Renal pelvis (tissue), 4 donors: ENCODE measurements around the gene LUC7L2. TPM values are rescaled to one million over a fixed set of nuclear protein-coding genes. Genes with fewer than 3 reads are reported as not detected.
"Not testable (repeated sequence)": the region's sequence is repeated elsewhere in the genome, so short reads cannot be mapped to it uniquely, and the experiment has no call there.

Experiments used
- DNase-seq: peaks from one replicate; pipeline ENCODE4 v3.0.0-alpha.2; 2013
- polyA plus RNA-seq, 3 donors: library from polyadenylated mRNA; unstranded; fragments of 120-200 nt; gene quantifications; one replicate each; pipeline ENCODE4 v1.2.1, GENCODE V29; 2013; ENCODE audit not compliant: insufficient read length in 3 of 3

The LUC7L2 gene
- polyA plus RNA-seq, 3 donors = 107 to 171 (median 167) TPM

DNA sequence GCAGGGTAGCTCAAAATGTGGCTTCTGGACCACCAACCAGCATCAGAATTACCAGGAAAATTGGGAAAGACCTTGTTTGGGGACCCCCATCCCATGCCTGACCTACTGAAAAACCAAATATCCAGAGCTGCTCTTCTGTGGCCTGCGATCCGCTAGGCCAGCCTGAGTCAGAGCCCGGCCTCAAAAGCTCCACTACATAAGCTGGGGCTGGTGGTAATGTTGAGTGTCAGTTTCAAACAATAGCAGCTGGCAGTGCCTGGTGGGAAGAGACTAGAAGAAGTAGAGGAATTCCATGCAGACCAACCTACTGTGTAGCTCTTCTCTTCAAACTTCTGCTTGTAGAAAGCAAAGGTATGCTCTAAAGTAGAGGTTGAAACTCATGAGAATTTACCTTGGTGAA, 71.8 kb downstream of the LUC7L2 start:
- DNase-seq = no peak

DNA sequence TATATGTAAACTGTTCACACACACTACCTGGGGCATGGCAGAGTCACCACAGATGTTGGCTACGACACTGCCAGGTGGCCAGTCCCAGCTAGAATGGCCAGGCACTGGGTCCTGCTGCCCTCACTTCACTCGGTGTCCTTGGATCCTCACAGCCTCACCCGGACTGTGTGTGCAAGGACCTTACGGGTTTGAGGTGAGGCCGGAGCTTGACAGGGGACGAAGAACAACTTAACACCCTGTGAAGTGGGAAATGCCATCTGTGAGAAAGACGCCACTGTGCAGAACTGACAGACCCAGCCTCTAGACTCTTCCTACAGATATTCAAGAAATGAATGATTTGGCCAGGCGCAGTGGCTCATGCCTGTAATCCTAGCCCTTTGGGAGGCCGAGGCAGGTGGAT, 77.1 kb downstream of the LUC7L2 start:
- DNase-seq = no peak

DNA sequence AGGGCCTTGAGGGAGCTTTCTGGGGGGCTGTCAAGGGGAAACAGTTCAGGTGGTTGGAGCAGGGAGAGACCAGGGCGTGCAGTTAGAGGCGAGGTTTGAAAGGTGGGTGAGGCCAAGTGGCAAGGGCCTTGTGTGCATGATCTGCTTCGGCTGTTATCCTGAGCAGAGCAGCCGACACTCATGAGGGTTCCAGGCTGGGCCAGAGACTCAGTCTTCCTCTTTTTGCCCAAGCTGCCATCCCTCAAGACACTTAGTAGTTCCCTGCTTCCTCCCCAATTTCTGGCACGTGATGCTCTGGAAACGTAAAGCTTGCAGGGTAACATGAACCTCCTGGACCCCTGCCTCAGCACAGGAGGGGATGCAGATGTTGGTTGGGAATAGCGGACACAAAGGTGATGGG, 79.7 kb downstream of the LUC7L2 start:
- DNase-seq = no peak

DNA sequence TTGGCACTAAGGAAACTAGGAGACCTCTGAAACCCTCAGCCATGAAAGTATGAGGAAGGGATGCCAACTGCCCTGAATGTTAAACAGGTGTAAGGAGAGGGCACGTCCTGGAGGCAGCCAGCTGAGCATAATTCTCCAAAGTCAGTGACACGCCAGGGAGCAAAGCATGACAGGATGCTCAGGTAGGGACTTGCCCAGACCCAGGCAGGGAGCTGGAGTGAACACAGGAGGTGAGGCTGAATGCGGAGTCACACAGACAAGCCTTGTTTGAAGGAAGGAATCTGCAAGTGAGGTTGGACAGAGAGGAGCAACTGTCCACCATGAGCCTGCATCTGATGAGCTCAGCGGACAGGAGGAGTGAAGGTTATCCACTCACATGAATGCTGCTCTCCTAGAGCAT, 82.3 kb downstream of the LUC7L2 start:
- DNase-seq = no peak

DNA sequence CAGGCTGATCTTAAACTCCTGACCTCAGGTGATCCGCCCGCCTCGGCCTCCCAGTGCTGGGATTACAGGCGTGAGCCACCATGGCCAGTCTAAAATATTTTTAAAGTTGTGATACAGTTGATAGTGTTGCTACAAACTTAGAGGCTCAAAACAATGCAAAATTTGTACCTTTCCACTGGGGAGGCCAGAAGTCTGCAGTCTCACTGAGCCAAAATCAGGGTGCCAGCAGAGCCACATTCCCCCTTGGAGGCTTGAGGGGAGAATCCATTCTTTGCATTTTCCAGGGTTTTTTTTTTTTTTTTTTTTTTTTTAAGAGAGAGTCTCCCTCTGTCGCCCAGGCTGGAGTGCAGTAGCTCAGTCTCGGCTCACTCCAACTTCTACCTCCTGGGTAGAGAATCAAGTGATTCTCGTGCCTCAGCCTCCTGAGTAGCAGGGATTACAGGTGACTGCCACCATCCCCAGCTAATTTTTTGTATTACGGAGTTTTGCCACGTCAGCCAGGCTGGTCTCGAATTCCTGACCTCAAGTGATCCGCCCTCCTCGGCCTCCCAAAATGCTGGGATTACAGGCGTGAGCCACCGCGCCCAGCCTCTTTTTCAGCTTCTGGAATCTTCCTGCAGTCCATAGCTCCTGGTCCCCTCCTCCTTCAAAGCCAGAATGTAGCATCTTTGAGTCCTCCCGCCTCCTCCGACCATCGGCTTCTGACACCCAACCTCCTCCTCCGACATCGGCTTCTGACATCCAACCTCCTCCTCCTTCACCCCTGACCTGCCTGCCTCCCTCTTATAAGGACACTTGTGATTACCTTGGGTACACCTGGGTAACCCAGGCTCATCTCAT, 86.6 kb downstream of the LUC7L2 start:
- DNase-seq = no peak

DNA sequence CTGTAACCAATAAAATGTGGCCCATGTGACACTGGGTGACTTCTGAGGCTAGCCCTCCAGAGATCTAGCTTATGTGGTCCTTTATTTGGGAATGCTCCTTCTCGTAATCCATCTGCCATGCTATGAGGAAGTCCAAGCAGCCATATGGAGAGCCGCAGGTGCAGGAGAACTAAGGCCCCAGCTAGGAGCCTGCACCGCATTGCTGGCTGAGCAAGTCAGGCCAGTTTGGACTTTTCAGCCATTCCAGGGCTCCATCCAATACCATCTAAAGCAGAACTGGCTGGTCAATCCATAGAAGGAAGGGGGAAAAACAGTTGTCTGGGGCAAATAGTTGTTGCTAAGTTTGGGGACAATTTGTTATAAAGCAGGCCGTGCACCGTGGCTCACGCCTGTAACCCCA, 91.2 kb downstream of the LUC7L2 start:
- DNase-seq = no peak

DNA sequence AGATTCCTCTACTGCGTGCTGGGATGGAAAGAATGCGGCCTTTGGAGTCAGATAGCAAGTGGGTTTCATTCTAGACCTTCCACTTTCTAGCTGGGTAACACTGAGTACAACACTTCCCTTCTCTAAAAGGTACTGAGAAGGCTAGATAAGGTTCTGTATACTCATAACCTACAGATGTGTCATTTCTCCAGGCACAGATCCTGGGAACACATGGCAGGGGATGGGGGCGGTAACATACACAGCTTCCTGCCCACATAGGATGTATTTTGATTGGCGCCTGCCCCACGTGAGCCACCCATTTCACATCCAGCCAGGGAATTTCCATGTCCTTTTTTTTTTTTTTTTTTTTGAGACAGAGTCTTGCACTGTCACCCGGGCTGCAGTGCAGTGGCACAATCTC, 91.9 kb downstream of the LUC7L2 start:
- no peak for DNase-seq

DNA sequence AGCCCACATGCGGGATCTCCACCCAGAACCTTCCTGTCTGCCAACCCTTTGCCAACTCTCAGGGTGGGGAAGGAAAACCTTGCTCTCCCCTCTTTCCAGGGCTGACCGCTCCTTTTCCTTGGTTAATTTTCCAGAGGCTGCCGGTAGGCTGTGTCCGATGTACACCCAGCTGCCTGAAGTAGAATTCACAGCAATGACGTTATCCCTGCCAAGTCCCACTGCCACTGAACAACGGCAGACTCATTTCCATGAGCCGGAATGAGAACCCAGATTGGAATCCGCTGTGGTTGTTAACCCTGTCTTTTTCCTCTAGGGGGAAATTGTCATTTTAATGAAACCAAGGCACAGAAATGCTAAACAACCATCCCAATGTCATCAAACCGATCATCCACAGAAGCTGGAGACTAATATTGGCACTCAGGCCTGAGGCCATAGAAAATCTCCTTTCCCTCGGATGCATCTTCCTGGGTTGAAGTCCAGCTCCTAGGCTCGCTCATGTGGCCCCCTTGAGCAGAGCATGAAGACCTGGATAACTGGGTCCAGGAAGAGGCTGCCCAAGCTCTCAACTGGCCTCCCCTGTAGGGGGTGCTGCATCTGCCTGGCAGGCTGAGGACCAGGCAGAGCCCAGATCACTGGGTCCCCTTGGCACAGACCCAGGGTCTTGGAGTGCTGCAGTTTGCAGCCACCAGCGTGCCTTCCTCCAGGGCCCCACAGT, 93.4 kb downstream of the LUC7L2 start:
- no peak for DNase-seq

DNA sequence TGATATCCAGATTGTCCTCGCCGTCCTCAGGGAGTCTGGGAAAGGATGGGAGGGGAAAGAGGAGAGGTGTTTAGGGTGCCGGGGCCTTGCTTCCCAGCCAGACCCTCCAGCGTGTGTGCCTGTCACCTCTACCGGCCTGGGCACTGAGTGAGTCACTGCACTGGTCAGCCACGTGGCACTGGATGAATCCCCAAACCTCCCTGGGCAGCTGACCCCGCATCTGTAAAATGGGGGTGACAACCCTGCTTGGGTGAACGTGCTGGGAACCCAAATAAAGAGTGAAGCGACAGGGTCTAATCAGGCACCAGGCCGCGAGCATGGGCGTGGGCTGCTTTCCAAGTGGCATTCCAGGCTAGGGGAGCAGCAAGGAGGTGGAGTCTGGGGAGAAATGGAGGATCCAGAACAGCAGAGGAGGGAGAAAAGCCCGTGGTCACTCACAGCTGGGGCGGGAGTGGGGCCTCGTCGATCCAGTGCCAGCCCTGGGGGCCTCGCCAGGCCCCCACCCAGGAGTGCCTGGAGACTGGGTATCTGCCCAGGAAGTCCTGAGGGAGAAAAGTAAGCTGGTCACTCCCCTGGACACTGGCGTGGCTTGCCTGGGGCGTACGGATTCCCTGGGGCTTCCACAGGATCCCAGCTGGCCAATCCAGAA, 94.1 kb downstream of the LUC7L2 start:
- DNase-seq = no peak

DNA sequence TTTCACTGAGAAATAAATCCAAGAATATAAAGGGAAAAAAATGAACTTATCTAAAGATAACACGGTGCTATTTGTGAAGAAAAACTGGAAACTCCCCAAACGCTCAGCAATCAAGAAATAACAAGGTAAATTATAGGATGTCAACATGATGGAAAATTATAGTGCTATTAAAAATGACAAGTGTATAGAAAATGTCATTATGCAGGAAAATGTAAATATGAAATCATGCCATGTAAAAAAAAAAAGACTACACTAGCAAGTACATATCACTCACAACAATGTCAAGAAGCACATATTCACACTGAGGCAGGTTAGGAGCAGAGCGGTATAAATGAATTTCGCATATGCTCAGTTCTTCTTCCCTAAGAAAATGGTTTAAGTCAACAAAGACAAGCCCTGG, 96.1 kb downstream of the LUC7L2 start:
- no peak for DNase-seq

DNA sequence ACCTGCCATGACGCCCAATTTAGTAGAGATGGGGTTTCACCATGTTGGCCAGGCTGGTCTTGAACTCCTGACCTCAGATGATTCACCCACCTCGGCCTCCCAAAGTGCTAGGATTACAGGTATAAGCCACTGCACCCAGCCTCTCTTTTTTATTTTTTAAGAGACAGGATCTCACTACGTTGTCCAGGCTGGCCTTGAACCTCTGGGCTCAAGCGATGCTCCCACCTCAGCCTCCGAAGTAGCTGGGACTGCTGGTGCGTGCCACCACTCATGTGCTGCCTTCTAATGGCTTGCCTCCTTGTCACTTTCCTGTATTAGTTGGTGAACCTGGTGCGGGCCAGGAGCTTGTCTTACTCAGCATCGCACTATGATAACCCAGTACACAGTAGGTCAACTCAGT, 96.8 kb downstream of the LUC7L2 start:
- no peak for DNase-seq

DNA sequence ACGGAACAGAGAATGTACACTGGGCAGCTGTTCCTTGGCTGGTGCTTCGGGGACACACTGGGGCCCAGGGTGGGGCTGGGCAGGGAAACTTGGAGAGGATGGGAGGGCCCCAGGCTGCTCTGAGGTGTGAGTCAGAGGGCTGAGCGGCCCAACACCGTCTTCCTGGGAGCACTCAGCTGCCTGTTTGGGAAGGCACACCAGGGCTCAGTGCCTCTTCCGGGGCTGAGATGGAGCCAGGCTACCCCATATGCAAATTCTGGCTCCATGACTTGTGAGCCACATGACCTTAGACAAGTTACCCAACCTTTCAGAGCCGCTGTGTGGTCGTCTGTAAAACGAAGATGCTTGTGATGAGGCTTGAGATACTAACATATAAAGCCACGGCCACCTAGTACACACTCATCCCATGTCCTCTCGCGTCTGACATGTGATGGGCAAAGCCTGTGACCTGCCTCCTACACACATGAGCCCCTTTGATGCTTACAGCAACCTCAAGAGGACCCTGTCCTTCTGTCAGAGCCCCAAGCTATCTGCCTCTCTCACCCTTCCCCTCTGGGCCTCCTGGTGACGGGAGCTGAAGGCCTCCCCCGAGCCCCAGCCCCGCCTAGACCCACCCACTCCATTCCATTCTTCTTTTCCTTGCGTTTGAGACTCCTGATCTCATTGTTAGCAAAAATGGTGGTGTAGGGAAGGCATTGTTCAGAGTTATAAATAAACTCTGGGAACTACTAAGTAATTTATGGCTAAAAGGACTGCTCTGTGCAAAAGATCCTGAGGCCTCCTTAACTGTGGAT, 97.7 kb downstream of the LUC7L2 start:
- no peak for DNase-seq

DNA sequence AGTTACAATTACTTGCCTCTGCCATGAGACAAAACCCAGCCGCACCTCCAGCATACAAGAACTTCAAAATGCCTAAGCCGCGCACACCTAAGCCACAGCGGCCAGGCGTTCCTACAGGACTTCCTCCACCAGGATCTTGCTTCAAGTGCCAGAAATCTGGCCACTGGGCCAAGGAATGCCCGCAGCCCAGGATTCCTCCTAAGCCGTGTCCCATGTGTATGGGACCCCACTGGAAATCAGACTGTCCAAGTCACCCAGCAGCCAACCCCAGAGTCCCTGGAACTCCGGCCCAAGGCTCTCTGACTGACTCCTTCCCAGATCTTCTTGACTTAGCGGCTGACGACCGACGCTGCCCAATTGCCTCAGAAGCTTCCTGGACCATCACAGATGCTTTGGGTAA, 103.7 kb downstream of the LUC7L2 start:
- DNase-seq = not testable (repeated sequence)

DNA sequence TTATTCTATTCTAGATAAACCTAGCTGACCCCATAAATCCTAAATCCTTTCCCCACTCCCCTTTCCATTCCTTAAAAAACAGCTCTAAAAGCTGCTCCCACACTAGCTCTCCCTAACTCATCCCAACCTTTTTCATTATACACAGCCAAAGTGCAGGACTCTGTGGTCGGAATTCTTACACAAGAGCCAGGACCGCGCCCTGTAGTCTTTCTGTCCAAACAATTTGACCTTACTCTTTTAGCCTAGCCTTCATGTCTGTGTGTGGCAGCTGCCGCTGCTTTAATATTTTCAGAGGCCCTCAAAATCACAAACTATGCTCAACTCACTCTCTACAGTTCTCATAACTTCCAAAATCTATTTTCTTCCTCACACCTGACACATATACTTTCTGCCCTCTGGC, 104.8 kb downstream of the LUC7L2 start:
- not testable (repeated sequence) for DNase-seq

DNA sequence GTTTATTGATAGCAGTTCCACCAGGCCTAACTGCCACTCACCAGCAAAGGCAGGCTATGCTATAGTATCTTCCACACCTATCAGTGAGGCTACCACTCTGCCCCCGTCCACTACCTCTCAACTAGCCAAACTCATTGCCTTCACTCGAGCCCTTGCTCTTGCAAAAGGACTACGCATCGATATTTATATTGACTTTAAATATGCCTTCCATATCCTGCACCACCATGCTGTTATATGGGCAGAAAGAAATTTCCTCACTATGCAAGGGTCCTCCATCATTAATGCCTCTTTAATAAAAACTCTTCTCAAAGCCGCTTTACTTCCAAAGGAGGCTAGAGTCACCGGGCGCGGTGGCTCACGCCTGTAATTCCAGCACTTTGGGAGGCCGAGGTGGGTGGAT, 105.4 kb downstream of the LUC7L2 start:
- not testable (repeated sequence) for DNase-seq

DNA sequence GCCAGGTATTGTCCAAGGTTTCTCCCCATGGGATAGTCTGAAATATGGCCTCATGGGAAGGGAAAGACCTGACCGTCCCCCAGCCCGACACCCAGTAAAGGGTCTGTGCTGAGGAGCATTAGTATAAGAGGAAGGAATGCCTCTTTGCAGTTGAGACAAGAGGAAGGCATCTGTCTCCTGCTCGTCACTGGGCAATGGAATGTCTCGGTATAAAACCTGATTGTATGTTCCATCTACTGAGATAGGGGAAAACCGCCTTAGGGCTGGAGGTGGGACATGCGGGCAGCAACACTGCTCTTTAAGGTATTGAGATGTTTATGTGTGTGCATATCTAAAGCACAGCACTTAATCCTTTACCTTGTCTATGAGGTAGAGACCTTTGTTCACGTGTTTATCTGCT, 108.0 kb downstream of the LUC7L2 start:
- DNase-seq = not testable (repeated sequence)

DNA sequence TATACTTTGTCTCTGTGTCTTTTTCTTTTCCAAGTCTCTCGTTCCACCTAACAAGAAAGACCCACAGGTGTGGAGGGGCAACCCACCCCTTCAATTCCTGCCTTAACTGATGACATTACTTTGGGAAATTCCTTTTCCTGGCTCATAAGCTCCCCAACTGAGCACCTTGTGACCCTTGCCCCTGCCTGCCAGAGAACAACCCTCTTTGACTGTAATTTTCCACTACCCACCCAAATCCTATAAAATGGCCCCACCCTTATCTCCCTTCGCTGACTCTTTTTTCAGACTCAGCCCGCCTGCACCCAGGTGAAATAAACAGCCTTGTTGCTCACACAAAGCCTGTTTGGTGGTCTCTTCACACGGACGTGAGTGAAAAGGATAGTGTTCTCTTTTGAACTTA, 108.6 kb downstream of the LUC7L2 start:
- DNase-seq = not testable (repeated sequence)

DNA sequence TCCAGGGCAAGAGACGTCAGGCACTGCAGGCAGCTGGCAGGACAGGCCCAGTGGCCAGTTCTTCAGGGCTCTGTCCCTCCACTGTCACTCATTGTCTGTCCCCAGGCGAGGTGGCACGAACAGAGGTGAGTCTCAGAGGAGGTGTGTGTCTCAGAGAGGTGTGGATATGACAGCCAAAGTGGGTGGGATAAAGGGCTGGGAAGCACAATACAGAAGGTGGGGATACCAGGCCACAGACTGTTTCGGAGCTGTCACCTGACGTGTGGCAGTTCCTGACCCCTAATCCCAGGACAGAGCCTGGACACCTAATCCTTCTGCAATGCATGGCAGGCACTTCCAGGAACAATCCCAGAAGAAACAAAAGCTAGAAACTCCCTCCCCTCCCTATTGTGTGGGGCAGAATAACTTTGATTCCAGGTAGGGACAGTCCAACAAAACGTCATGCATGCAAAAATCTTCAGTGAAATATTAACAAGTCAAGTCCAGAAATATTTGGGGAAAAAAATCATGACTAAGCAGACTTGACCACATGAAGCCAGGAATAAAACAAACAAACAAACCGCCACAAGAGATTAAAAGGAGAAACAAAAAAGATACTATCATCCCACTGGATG, 112.2 kb downstream of the LUC7L2 start:
- no peak for DNase-seq
